ENCODE data around the gene ADISSP. TPM values are rescaled to one million over a fixed set of nuclear protein-coding genes. Genes with fewer than 3 reads are reported as not detected.

Gene ADISSP
- polyA plus RNA-seq, 3 donors: 59.6 to 78.5 (median 68.5) TPM

- Mint-ChIP-seq H3K9me3 (peaks cover 0 to 2% (median 0%) of the 10 kb centered on the region in 7 donors), H3K27me3 (ENCODE audit: low read depth in 3 of 3) (peaks cover 9 to 26% (median 24%) of the 10 kb centered on the region in 3 donors), H3K4me1 (peaks cover 8% of the 10 kb centered on the region), H3K36me3 (no peaks in the 10 kb centered on the region), H3K4me3 (no peak overlapping the region), H3K27ac (no peak overlapping the region)
- Histone ChIP-seq H3K4me1 (ENCODE audit: control insufficient read depth in 1 of 2, insufficient read depth in 2 of 2, low read length in 2 of 2) (no peaks in the 10 kb centered on the region), H3K9me3 (replicated peaks in 1 of 2; ENCODE audit: control insufficient read depth in 1 of 2, insufficient read depth in 1 of 2, low read length in 2 of 2) (no peaks in the 10 kb centered on the region), H4K20me1 (ENCODE audit: insufficient read depth, low read length) (no peaks in the 10 kb centered on the region), H3K9ac (ENCODE audit: insufficient read depth, low read length, poor library complexity, severe bottlenecking) (no peak overlapping the region), H3K79me2 (ENCODE audit: insufficient read depth, low read length) (no peaks in the 10 kb centered on the region), H3K36me3 (replicated peaks in 1 of 2; ENCODE audit: control insufficient read depth in 1 of 2, insufficient read depth in 2 of 2, low read length in 2 of 2) (no peaks in the 10 kb centered on the region), H3K27ac (ENCODE audit: low read depth in 1 of 2, low read length in 2 of 2) (no peak overlapping the region), H3K4me3 (replicated peaks in 1 of 3; ENCODE audit: low read depth in 2 of 3, low read length in 3 of 3) (no peak overlapping the region), H3K27me3 (ENCODE audit: control insufficient read depth in 2 of 2, insufficient read depth in 2 of 2, low read length in 2 of 2) (peaks cover 0 to 13% of the 10 kb centered on the region in 2 donors), H3K4me2 (replicated peaks; ENCODE audit: extremely low read depth, low read length, poor library complexity, severe bottlenecking) (no peak overlapping the region), H2AFZ (ENCODE audit: insufficient read depth, low read depth, low read length, poor library complexity, severe bottlenecking) (no peak overlapping the region)
- intact Hi-C loops (cut with micrococcal nuclease): no loop called here
- 95% methylated on average over 7 of the region's 8 CpGs for WGBS (ENCODE audit: insufficient coverage)
- TF ChIP-seq CTCF (IDR thresholded peaks at IDR 0.05): no peak
- no peak for DNase-seq
These were observed 44.3 kb downstream of the ADISSP start for GRCh38 chr20:3723284-3723683.

GRCh38 chr20:3721912-3722311 lies 45.6 kb downstream of the ADISSP start:
- Histone ChIP-seq H3K4me3 (replicated peaks in 1 of 3; ENCODE audit: low read depth in 2 of 3, low read length in 3 of 3) (no peak overlapping the region), H3K9ac (ENCODE audit: insufficient read depth, low read length, poor library complexity, severe bottlenecking) (no peak overlapping the region), H4K20me1 (ENCODE audit: insufficient read depth, low read length) (no peaks in the 10 kb centered on the region), H3K27me3 (ENCODE audit: control insufficient read depth in 2 of 2, insufficient read depth in 2 of 2, low read length in 2 of 2) (peaks cover 0 to under 1% of the 10 kb centered on the region in 2 donors), H3K4me2 (replicated peaks; ENCODE audit: extremely low read depth, low read length, poor library complexity, severe bottlenecking) (no peak overlapping the region), H3K4me1 (ENCODE audit: control insufficient read depth in 1 of 2, insufficient read depth in 2 of 2, low read length in 2 of 2) (no peaks in the 10 kb centered on the region), H3K27ac (ENCODE audit: low read depth in 1 of 2, low read length in 2 of 2) (no peak overlapping the region), H3K36me3 (replicated peaks in 1 of 2; ENCODE audit: control insufficient read depth in 1 of 2, insufficient read depth in 2 of 2, low read length in 2 of 2) (no peaks in the 10 kb centered on the region), H3K79me2 (ENCODE audit: insufficient read depth, low read length) (no peaks in the 10 kb centered on the region), H3K9me3 (replicated peaks in 1 of 2; ENCODE audit: control insufficient read depth in 1 of 2, insufficient read depth in 1 of 2, low read length in 2 of 2) (no peaks in the 10 kb centered on the region), H2AFZ (ENCODE audit: insufficient read depth, low read depth, low read length, poor library complexity, severe bottlenecking) (no peak overlapping the region)
- Mint-ChIP-seq H3K4me1 (peaks cover 8% of the 10 kb centered on the region), H3K4me3 (no peak overlapping the region), H3K27ac (no peak overlapping the region), H3K36me3 (no peaks in the 10 kb centered on the region), H3K27me3 (ENCODE audit: low read depth in 3 of 3) (peaks cover 0 to 16% (median 11%) of the 10 kb centered on the region in 3 donors), H3K9me3 (peaks cover 0 to 2% (median 0%) of the 10 kb centered on the region in 7 donors)
- no peak for DNase-seq
- WGBS (ENCODE audit: insufficient coverage): no CpG with 5 or more reads among the region's 4 CpGs
- no peak for TF ChIP-seq CTCF (IDR thresholded peaks at IDR 0.05)
- intact Hi-C loops (cut with micrococcal nuclease): no loop called here

All from CD14-positive monocyte (primary cell).